GM23338 (cell line): ENCODE measurements around the gene ADGRD1. TPM values are rescaled to one million over a fixed set of nuclear protein-coding genes. Genes with fewer than 3 reads are reported as not detected.

Source experiments
- ATAC-seq: fragments of 200-7000 bp; cut with Tn5 transposase; 3 replicates; pipeline ENCODE4 v1.9.1; 2020
- DNase-seq: peaks from one replicate; pipeline ENCODE4 v3.0.0-alpha.2; 2015; ENCODE audit warnings: low spot score
- H2AFZ ChIP-seq: fragments of 200-600 bp; sonication (generic); 2 replicates; pipeline ENCODE4 v1.8.0; 2016; ENCODE audit warnings: antibody characterized with exemption, mild to moderate bottlenecking, moderate library complexity
- H3F3A ChIP-seq: fragments of 200-600 bp; sonication (generic); replicated peaks from 2 replicates; pipeline ENCODE4 v1.8.0; 2017; ENCODE audit warnings: antibody characterized with exemption, mixed run types, low read depth
- H3K27ac ChIP-seq: fragments of 200-600 bp; sonication (generic); 2 replicates; pipeline ENCODE4 v1.6.1; 2016; ENCODE audit warnings: low read depth
- H3K27me3 ChIP-seq: fragments of 200-600 bp; sonication (generic); 2 replicates; pipeline ENCODE4 v1.8.0; 2016; ENCODE audit warnings: mild to moderate bottlenecking, mixed run types, moderate library complexity; ENCODE audit not compliant: insufficient read depth
- H3K36me3 ChIP-seq: fragments of 200-600 bp; sonication (generic); 2 replicates; pipeline ENCODE4 v1.8.0; 2016; ENCODE audit warnings: mild to moderate bottlenecking; ENCODE audit not compliant: insufficient read depth
- H3K4me1 ChIP-seq: fragments of 200-600 bp; sonication (generic); 2 replicates; pipeline ENCODE4 v1.8.0; 2016; ENCODE audit warnings: mild to moderate bottlenecking, moderate library complexity; ENCODE audit not compliant: insufficient read depth
- H3K4me2 ChIP-seq: fragments of 200-600 bp; sonication (generic); 2 replicates; pipeline ENCODE4 v1.7.1; 2017; ENCODE audit warnings: mixed run types
- H3K4me3 ChIP-seq: fragments of 200-600 bp; sonication (generic); 2 replicates; pipeline ENCODE4 v1.6.1; 2016; ENCODE audit warnings: mixed run types
- H3K79me2 ChIP-seq: fragments of 200-600 bp; sonication (generic); replicated peaks from 2 replicates; pipeline ENCODE4 v1.8.0; 2017; ENCODE audit warnings: mild to moderate bottlenecking; ENCODE audit not compliant: insufficient read depth
- H3K9me2 ChIP-seq: fragments of 200-600 bp; sonication (generic); 2 replicates; pipeline ENCODE4 v1.8.0; 2017; ENCODE audit not compliant: insufficient read depth
- H4K20me1 ChIP-seq: fragments of 200-600 bp; sonication (generic); replicated peaks from 2 replicates; pipeline ENCODE4 v1.8.0; 2017; ENCODE audit warnings: mild to moderate bottlenecking; ENCODE audit not compliant: insufficient read depth
- H3K27ac Mint-ChIP-seq: 2 replicates; pipeline ENCODE4 v1.8.0; 2020; ENCODE audit warnings: inconsistent platforms, mild to moderate bottlenecking, moderate library complexity, mixed read lengths
- H3K27me3 Mint-ChIP-seq: 3 replicates; pipeline ENCODE4 v1.8.0; 2022; ENCODE audit warnings: low read depth, mild to moderate bottlenecking, moderate library complexity, mixed read lengths, inconsistent platforms; ENCODE audit not compliant: insufficient read depth, poor library complexity
- H3K36me3 Mint-ChIP-seq: 3 replicates; pipeline ENCODE4 v1.8.0; 2021; ENCODE audit warnings: low read depth, mild to moderate bottlenecking, inconsistent platforms, moderate library complexity, mixed read lengths
- H3K4me1 Mint-ChIP-seq: 3 replicates; pipeline ENCODE4 v1.8.0; 2020; ENCODE audit warnings: mild to moderate bottlenecking, inconsistent platforms, mixed read lengths
- H3K4me3 Mint-ChIP-seq: 3 replicates; pipeline ENCODE4 v1.8.0; 2021; ENCODE audit warnings: moderate library complexity, mild to moderate bottlenecking, inconsistent platforms, mixed read lengths
- H3K9me3 Mint-ChIP-seq: 3 replicates; pipeline ENCODE4 v1.8.0; 2020; ENCODE audit warnings: moderate library complexity, mild to moderate bottlenecking, inconsistent platforms, mixed read lengths
- EZH2 ChIP-seq: fragments of 200-600 bp; sonication (generic); IDR thresholded peaks from one replicate; pipeline ENCODE4 v1.8.0; 2017; ENCODE audit warnings: antibody characterized with exemption, mild to moderate bottlenecking, low read depth; ENCODE audit not compliant: unreplicated experiment
- EZH2phosphoT487 ChIP-seq: fragments of 200-600 bp; sonication (generic); IDR thresholded peaks from one replicate; pipeline ENCODE4 v1.8.1; 2018; ENCODE audit warnings: antibody characterized with exemption; ENCODE audit not compliant: unreplicated experiment
- JUNB ChIP-seq: IDR thresholded peaks from one replicate; pipeline ENCODE4 v1.6.1; 2016; ENCODE audit warnings: antibody characterized with exemption; ENCODE audit not compliant: unreplicated experiment
- NANOG ChIP-seq: IDR thresholded peaks from 2 replicates; pipeline ENCODE4 v1.6.1; 2016; ENCODE audit warnings: antibody characterized with exemption, borderline replicate concordance
- REST ChIP-seq: IDR thresholded peaks from one replicate; pipeline ENCODE4 v1.6.1; 2018; ENCODE audit warnings: antibody characterized with exemption; ENCODE audit not compliant: unreplicated experiment
- STAT1 ChIP-seq: IDR thresholded peaks from one replicate; pipeline ENCODE4 v1.6.1; 2016; ENCODE audit warnings: antibody characterized with exemption; ENCODE audit not compliant: unreplicated experiment
- ZNF114 ChIP-seq: fragments of 250-450 bp; sonication (Bioruptor Pico); IDR thresholded peaks from 2 replicates; pipeline ENCODE4 v1.5.0; 2020; ENCODE audit warnings: mild to moderate bottlenecking, moderate library complexity
- ZNF331 ChIP-seq: fragments of 250-450 bp; sonication (Bioruptor Pico); IDR thresholded peaks from 2 replicates; pipeline ENCODE4 v1.5.0; 2020; ENCODE audit warnings: low read depth, mild to moderate bottlenecking, moderate library complexity
- polyA plus RNA-seq: library from polyadenylated mRNA; unstranded; fragments of >200 nt; fragmentation: Nextera tagmentation; extraction: Ambion mirVana; gene quantifications from 2 replicates; pipeline ENCODE4 v1.2.1, GENCODE V29; 2016
- total RNA-seq: library from RNA; depleted of rRNA; stranded (reverse); fragments of >200 nt; shearing (Covaris generic); gene quantifications from 2 replicates; pipeline ENCODE4 v1.2.3, GENCODE V29; 2014
- TF ChIP-seq, protein P1 (sequence below): fragments of 250-450 bp; sonication (Bioruptor Pico); IDR thresholded peaks from 2 replicates; pipeline ENCODE4 v1.5.0; 2020; ENCODE audit warnings: mild to moderate bottlenecking, moderate library complexity
- TF ChIP-seq, protein P2 (sequence below): IDR thresholded peaks from 2 replicates; pipeline ENCODE4 v1.6.1; 2016; ENCODE audit warnings: antibody characterized with exemption

The ADGRD1 gene
- total and polyA plus RNA-seq, 2 experiments from 2014 or later, result 1.4 TPM; not detected in 1

DNA sequence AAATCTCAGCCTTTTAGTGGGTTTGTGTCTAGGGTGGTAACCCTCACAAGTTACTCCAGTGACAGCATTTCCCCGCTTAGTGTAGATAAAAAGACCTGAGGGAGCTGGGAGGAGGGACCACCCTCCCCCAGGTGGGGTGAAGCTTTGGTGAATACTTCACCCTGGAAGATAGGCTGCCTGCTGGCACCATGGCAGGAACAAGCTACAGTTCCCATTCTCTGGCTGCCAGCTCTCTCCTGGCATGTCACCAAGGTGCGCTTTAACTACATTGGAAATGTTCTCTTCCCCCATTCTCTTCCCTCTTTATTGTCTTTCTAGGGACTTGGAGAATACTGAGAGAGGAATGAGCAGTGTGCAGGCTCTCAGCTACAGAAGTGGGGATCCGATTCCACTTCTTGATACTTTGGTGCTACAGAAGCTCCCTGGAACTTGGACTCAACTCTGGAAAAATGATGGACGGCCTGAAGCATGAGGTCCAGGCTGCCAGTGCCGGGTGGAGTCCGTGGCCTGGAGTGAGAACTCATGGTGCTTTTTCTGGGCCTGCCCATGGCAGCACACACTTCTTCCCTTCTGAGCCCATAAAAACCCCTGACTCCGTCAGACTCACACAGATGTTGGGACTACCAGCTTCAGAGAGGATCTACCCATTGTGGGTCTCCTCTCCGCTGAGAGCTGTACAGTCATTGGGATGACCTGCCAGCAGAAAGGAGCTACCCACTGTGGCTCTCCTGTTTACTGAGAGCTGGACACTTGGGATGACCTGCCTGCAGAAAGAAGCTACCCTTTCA is 198.0 kb downstream of the ADGRD1 start (continued):
- no peak for TF ChIP-seq REST

GRCh38 chr12:131152587-131152986 is 198.9 kb downstream of the ADGRD1 start:
- H3K27me3 Mint-ChIP-seq, result no peaks in the 10 kb centered on the region
- H4K20me1 ChIP-seq, result no peaks in the 10 kb centered on the region
- no peak for ATAC-seq
- TF ChIP-seq ZNF114, result no peak
- TF ChIP-seq NANOG, result no peak
- TF ChIP-seq EZH2phosphoT487, result no peak
- no peak for TF ChIP-seq JUNB
- TF ChIP-seq, protein P1, sequence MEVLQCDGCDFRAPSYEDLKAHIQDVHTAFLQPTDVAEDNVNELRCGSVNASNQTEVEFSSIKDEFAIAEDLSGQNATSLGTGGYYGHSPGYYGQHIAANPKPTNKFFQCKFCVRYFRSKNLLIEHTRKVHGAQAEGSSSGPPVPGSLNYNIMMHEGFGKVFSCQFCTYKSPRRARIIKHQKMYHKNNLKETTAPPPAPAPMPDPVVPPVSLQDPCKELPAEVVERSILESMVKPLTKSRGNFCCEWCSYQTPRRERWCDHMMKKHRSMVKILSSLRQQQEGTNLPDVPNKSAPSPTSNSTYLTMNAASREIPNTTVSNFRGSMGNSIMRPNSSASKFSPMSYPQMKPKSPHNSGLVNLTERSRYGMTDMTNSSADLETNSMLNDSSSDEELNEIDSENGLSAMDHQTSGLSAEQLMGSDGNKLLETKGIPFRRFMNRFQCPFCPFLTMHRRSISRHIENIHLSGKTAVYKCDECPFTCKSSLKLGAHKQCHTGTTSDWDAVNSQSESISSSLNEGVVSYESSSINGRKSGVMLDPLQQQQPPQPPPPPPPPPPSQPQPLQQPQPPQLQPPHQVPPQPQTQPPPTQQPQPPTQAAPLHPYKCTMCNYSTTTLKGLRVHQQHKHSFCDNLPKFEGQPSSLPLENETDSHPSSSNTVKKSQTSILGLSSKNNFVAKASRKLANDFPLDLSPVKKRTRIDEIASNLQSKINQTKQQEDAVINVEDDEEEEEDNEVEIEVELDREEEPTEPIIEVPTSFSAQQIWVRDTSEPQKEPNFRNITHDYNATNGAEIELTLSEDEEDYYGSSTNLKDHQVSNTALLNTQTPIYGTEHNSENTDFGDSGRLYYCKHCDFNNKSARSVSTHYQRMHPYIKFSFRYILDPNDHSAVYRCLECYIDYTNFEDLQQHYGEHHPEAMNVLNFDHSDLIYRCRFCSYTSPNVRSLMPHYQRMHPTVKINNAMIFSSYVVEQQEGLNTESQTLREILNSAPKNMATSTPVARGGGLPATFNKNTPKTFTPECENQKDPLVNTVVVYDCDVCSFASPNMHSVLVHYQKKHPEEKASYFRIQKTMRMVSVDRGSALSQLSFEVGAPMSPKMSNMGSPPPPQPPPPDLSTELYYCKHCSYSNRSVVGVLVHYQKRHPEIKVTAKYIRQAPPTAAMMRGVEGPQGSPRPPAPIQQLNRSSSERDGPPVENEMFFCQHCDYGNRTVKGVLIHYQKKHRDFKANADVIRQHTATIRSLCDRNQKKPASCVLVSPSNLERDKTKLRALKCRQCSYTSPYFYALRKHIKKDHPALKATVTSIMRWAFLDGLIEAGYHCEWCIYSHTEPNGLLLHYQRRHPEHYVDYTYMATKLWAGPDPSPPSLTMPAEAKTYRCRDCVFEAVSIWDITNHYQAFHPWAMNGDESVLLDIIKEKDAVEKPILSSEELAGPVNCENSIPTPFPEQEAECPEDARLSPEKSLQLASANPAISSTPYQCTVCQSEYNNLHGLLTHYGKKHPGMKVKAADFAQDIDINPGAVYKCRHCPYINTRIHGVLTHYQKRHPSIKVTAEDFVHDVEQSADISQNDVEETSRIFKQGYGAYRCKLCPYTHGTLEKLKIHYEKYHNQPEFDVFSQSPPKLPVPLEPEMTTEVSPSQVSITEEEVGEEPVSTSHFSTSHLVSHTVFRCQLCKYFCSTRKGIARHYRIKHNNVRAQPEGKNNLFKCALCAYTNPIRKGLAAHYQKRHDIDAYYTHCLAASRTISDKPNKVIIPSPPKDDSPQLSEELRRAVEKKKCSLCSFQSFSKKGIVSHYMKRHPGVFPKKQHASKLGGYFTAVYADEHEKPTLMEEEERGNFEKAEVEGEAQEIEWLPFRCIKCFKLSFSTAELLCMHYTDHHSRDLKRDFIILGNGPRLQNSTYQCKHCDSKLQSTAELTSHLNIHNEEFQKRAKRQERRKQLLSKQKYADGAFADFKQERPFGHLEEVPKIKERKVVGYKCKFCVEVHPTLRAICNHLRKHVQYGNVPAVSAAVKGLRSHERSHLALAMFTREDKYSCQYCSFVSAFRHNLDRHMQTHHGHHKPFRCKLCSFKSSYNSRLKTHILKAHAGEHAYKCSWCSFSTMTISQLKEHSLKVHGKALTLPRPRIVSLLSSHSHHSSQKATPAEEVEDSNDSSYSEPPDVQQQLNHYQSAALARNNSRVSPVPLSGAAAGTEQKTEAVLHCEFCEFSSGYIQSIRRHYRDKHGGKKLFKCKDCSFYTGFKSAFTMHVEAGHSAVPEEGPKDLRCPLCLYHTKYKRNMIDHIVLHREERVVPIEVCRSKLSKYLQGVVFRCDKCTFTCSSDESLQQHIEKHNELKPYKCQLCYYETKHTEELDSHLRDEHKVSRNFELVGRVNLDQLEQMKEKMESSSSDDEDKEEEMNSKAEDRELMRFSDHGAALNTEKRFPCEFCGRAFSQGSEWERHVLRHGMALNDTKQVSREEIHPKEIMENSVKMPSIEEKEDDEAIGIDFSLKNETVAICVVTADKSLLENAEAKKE (CRISPR knock-in tag), result no peak
- TF ChIP-seq STAT1, result no peak
- no peak for TF ChIP-seq EZH2
- TF ChIP-seq REST, result no peak
- TF ChIP-seq, protein P2, sequence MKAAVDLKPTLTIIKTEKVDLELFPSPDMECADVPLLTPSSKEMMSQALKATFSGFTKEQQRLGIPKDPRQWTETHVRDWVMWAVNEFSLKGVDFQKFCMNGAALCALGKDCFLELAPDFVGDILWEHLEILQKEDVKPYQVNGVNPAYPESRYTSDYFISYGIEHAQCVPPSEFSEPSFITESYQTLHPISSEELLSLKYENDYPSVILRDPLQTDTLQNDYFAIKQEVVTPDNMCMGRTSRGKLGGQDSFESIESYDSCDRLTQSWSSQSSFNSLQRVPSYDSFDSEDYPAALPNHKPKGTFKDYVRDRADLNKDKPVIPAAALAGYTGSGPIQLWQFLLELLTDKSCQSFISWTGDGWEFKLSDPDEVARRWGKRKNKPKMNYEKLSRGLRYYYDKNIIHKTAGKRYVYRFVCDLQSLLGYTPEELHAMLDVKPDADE, result no peak
- TF ChIP-seq ZNF331 (CRISPR knock-in tag), result no peak

More at GRCh38 chr12:131152587-131152986, 198.9 kb downstream of the ADGRD1 start:
- H2AFZ ChIP-seq, result no peak overlapping the region
- H3K4me2 ChIP-seq, result no peak overlapping the region
- H3K27ac ChIP-seq, result no peak overlapping the region
- no peaks in the 10 kb centered on the region for H3K9me2 ChIP-seq
- Mint-ChIP-seq H3K4me1 (no peaks in the 10 kb centered on the region), H3K27ac (no peak overlapping the region), H3K4me3 (no peak overlapping the region), H3K9me3 (no peaks in the 10 kb centered on the region; the same call in 1 of the 3 replicates), H3K36me3 (no peaks in the 10 kb centered on the region)
- DNase-seq, result no peak
- no peak overlapping the region for H3K4me3 ChIP-seq
- no peaks in the 10 kb centered on the region for H3K79me2 ChIP-seq
- H3K36me3 ChIP-seq, result no peaks in the 10 kb centered on the region
- no peaks in the 10 kb centered on the region for H3K27me3 ChIP-seq
- H3K4me1 ChIP-seq, result no peaks in the 10 kb centered on the region
- no peaks in the 10 kb centered on the region for H3F3A ChIP-seq
